Liver (tissue), 3 donors: ENCODE results near the gene OR52E2.

Source experiments
- EGR1 ChIP-seq, 2 donors: IDR thresholded peaks; 2 replicates each; pipeline ENCODE4 v1.6.1; 2016 to 2018; ENCODE audit warnings: antibody characterized with exemption in 2 of 2, low read depth in 2 of 2
- FOXA2 ChIP-seq: IDR thresholded peaks from 2 replicates; pipeline ENCODE4 v1.6.1; 2016; ENCODE audit warnings: antibody characterized with exemption
- GABPA ChIP-seq, 2 donors: IDR thresholded peaks in 1 of 2; conservative IDR thresholded peaks in 1 of 2; 2 replicates each; pipeline ENCODE4 v1.6.1; 2016; ENCODE audit warnings: antibody characterized with exemption in 2 of 2, mild to moderate bottlenecking in 1 of 2, moderate library complexity in 1 of 2
- RAD21 ChIP-seq, 2 donors: IDR thresholded peaks; 2 replicates each; pipeline ENCODE4 v1.6.1; 2016; ENCODE audit warnings: antibody characterized with exemption in 2 of 2, mild to moderate bottlenecking in 2 of 2
- TAF1 ChIP-seq: conservative IDR thresholded peaks from 2 replicates; pipeline ENCODE4 v1.6.1; 2016; ENCODE audit warnings: antibody characterized with exemption, mild to moderate bottlenecking
- TF ChIP-seq, protein P1 (sequence below): IDR thresholded peaks from 2 replicates; pipeline ENCODE4 v1.6.1; 2016; ENCODE audit warnings: antibody characterized with exemption
- TF ChIP-seq, protein P2 (sequence below): IDR thresholded peaks from 2 replicates; pipeline ENCODE4 v1.6.1; 2016; ENCODE audit warnings: antibody characterized with exemption, mild to moderate bottlenecking
- TF ChIP-seq, protein P3 (sequence below): fragments of 150-350 bp; IDR thresholded peaks from 2 replicates; pipeline ENCODE4 v1.5.1; 2017; ENCODE audit warnings: improper control_type of control experiment, low read depth, low read length; ENCODE audit not compliant: missing input control
- TF ChIP-seq, protein P4 (sequence below): IDR thresholded peaks from 2 replicates; pipeline ENCODE4 v1.6.1; 2016; ENCODE audit warnings: antibody characterized with exemption
- donor health status: healthy.
- donor health status: healthy.

DNA sequence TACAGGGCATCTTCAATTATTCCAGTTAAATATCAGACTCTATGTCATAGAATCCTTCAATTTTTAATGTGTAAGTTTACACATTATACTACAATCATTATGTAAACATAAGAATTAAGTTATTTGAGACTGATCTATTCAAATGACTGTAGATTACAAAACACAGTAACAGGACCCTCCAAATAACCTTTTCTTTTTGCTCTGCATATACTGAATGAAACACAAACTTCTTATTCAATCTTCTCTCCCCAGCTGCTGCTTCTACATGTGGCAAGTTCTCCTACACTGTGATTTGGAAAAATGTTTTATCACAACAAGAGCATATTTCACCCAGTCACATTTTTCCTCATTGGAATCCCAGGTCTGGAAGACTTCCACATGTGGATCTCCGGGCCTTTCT, 13.2 kb downstream of the OR52E2 start, which contains the start of gene OR52J3:
- TF ChIP-seq, protein P1, sequence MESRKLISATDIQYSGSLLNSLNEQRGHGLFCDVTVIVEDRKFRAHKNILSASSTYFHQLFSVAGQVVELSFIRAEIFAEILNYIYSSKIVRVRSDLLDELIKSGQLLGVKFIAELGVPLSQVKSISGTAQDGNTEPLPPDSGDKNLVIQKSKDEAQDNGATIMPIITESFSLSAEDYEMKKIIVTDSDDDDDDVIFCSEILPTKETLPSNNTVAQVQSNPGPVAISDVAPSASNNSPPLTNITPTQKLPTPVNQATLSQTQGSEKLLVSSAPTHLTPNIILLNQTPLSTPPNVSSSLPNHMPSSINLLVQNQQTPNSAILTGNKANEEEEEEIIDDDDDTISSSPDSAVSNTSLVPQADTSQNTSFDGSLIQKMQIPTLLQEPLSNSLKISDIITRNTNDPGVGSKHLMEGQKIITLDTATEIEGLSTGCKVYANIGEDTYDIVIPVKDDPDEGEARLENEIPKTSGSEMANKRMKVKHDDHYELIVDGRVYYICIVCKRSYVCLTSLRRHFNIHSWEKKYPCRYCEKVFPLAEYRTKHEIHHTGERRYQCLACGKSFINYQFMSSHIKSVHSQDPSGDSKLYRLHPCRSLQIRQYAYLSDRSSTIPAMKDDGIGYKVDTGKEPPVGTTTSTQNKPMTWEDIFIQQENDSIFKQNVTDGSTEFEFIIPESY, result no peak
- TF ChIP-seq, protein P2, sequence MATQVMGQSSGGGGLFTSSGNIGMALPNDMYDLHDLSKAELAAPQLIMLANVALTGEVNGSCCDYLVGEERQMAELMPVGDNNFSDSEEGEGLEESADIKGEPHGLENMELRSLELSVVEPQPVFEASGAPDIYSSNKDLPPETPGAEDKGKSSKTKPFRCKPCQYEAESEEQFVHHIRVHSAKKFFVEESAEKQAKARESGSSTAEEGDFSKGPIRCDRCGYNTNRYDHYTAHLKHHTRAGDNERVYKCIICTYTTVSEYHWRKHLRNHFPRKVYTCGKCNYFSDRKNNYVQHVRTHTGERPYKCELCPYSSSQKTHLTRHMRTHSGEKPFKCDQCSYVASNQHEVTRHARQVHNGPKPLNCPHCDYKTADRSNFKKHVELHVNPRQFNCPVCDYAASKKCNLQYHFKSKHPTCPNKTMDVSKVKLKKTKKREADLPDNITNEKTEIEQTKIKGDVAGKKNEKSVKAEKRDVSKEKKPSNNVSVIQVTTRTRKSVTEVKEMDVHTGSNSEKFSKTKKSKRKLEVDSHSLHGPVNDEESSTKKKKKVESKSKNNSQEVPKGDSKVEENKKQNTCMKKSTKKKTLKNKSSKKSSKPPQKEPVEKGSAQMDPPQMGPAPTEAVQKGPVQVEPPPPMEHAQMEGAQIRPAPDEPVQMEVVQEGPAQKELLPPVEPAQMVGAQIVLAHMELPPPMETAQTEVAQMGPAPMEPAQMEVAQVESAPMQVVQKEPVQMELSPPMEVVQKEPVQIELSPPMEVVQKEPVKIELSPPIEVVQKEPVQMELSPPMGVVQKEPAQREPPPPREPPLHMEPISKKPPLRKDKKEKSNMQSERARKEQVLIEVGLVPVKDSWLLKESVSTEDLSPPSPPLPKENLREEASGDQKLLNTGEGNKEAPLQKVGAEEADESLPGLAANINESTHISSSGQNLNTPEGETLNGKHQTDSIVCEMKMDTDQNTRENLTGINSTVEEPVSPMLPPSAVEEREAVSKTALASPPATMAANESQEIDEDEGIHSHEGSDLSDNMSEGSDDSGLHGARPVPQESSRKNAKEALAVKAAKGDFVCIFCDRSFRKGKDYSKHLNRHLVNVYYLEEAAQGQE, result no peak
- TF ChIP-seq GABPA (IDR thresholded peaks at IDR 0.05 in 1 of 2, conservative IDR thresholded peaks at IDR 0.05 in 1 of 2), result no peak
- TF ChIP-seq, protein P3, sequence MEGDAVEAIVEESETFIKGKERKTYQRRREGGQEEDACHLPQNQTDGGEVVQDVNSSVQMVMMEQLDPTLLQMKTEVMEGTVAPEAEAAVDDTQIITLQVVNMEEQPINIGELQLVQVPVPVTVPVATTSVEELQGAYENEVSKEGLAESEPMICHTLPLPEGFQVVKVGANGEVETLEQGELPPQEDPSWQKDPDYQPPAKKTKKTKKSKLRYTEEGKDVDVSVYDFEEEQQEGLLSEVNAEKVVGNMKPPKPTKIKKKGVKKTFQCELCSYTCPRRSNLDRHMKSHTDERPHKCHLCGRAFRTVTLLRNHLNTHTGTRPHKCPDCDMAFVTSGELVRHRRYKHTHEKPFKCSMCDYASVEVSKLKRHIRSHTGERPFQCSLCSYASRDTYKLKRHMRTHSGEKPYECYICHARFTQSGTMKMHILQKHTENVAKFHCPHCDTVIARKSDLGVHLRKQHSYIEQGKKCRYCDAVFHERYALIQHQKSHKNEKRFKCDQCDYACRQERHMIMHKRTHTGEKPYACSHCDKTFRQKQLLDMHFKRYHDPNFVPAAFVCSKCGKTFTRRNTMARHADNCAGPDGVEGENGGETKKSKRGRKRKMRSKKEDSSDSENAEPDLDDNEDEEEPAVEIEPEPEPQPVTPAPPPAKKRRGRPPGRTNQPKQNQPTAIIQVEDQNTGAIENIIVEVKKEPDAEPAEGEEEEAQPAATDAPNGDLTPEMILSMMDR, result no peak
- TF ChIP-seq, protein P4, sequence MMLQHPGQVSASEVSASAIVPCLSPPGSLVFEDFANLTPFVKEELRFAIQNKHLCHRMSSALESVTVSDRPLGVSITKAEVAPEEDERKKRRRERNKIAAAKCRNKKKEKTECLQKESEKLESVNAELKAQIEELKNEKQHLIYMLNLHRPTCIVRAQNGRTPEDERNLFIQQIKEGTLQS, result no peak
- no peak for TF ChIP-seq TAF1
- TF ChIP-seq RAD21 (IDR thresholded peaks at IDR 0.05), result no peak
- TF ChIP-seq FOXA2, result no peak
- no peak for TF ChIP-seq EGR1 (IDR thresholded peaks at IDR 0.05; ENCODE audit: low read depth in 2 of 2)
